Measurements from ENCODE around the gene COL26A1. TPM values are rescaled to one million over a fixed set of nuclear protein-coding genes. Genes with fewer than 3 reads are reported as not detected.

COL26A1 gene
- total RNA-seq, 2 donors from 2014 or later = 3.8 to 10.3 TPM

DNA sequence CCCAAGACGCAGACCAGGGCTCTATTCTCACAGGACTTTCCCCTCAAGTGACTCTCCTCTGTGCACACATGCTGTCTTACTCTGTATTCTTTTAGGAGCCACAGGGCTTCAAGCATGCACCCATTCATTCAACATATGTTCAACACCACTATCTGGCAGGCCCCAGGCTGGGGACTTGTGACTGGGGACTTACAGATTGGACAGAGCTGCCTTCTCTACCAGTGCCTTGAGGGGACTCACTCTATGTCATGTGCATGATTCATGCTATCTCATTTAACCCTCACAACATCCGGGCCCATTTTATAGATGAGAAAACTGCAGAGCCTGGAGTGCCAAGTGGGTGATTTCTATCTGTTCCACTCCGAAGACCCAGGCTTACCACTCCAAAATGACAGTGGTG, 232.1 kb downstream of the COL26A1 start:
- DNase-seq (ENCODE audit: low spot score) = no peak
- Histone ChIP-seq H3K27ac (no peak overlapping the region), H3K36me3 (no peaks in the 10 kb centered on the region), H3K4me1 (replicated peaks) (peaks cover 2% of the 10 kb centered on the region), H3K9me3 (no peaks in the 10 kb centered on the region), H3K4me3 (no peak overlapping the region), H3K27me3 (replicated peaks; ENCODE audit: insufficient read depth) (no peaks in the 10 kb centered on the region)
- intact Hi-C loops (cut with DNase I) = loop anchor here (10.0 kb wide), 1 partner anchor 640 kb away; no protein-coding TSS in a partner anchor
- no peak for TF ChIP-seq POLR2A (IDR thresholded peaks at IDR 0.05)
- TF ChIP-seq POLR2AphosphoS5 (IDR thresholded peaks at IDR 0.05) = no peak
- no peak for TF ChIP-seq CTCF (IDR thresholded peaks at IDR 0.05)
- WGBS = 92% methylated on average over 3 of the region's 3 CpGs

- Histone ChIP-seq H3K27me3 (replicated peaks; ENCODE audit: insufficient read depth) (no peaks in the 10 kb centered on the region), H3K4me3 (no peak overlapping the region), H3K9me3 (no peaks in the 10 kb centered on the region), H3K36me3 (no peaks in the 10 kb centered on the region), H3K27ac (no peak overlapping the region), H3K4me1 (replicated peaks) (peaks cover 2% of the 10 kb centered on the region)
- DNase-seq (ENCODE audit: low spot score) = no peak
- 100% methylated on average over 1 of the region's 1 CpG for WGBS
- TF ChIP-seq POLR2A (IDR thresholded peaks at IDR 0.05) (no peak), CTCF (IDR thresholded peaks at IDR 0.05) (no peak), POLR2AphosphoS5 (IDR thresholded peaks at IDR 0.05) (no peak)
- intact Hi-C loops (cut with DNase I) = loop anchor here (10.0 kb wide), 1 partner anchor 640 kb away; no protein-coding TSS in a partner anchor
These were observed 232.6 kb downstream of the COL26A1 start for GRCh38 chr7:101595246-101595645.

DNA sequence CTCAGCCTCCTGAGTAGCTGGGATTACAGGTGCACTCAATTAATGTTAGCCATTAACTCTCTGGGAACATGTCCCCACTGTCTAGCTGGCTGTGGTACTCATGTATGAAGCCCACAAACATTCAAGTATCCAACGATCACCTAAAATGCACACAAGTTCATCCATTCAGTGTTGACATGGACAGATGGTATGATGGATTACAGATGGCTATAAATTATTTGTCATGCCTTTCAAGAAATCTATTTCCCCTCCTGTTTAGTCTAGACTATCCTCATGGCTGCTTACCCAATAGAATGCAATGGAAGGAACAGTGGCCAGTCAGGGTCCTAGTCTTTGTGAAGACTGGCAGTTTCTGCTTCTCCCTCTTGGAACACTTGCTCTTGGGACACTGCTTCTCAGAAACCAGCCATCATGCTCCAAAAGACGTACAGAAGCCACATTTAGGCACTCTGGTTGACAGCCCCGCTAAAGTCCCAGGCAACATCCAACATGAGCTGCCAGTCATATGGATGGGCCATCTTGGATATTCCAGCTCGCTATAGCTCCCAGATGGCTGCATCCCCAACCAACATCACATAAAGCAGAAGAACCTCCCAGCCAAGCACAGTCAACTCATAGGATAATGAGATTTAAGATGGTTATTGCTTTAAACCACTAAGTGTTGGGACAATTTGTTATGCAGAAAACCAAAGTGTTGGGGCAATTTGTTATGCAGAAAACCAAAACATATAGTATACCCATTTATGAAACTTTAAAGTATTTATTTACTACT, 233.3 kb downstream of the COL26A1 start:
- Histone ChIP-seq H3K9me3 (no peaks in the 10 kb centered on the region), H3K27me3 (replicated peaks; ENCODE audit: insufficient read depth) (no peaks in the 10 kb centered on the region), H3K27ac (no peak overlapping the region), H3K4me1 (replicated peaks) (peaks cover 2% of the 10 kb centered on the region), H3K36me3 (no peaks in the 10 kb centered on the region), H3K4me3 (no peak overlapping the region)
- no peak for DNase-seq (ENCODE audit: low spot score)
- 93% methylated on average over 4 of the region's 4 CpGs for WGBS
- TF ChIP-seq CTCF (IDR thresholded peaks at IDR 0.05) (no peak), POLR2AphosphoS5 (IDR thresholded peaks at IDR 0.05) (no peak), POLR2A (IDR thresholded peaks at IDR 0.05) (no peak)
- intact Hi-C loops (cut with DNase I) = loop anchor here (10.0 kb wide), 1 partner anchor 639 kb away; no protein-coding TSS in a partner anchor

- no peak overlapping the region for H3K27ac ChIP-seq
- intact Hi-C loops (cut with DNase I) = loop anchor here (10.0 kb wide), 1 partner anchor 638 kb away; no protein-coding TSS in a partner anchor
- no peaks in the 10 kb centered on the region for H3K9me3 ChIP-seq
- H3K4me1 ChIP-seq (replicated peaks) = peaks cover 2% of the 10 kb centered on the region
- WGBS = 52% methylated on average over 1 of the region's 1 CpG
- no peak for TF ChIP-seq POLR2AphosphoS5 (IDR thresholded peaks at IDR 0.05)
- no peak for TF ChIP-seq POLR2A (IDR thresholded peaks at IDR 0.05)
- no peak for TF ChIP-seq CTCF (IDR thresholded peaks at IDR 0.05)
- no peak overlapping the region for H3K4me3 ChIP-seq
- DNase-seq (ENCODE audit: low spot score) = no peak
- H3K36me3 ChIP-seq = no peaks in the 10 kb centered on the region
- H3K27me3 ChIP-seq (replicated peaks; ENCODE audit: insufficient read depth) = no peaks in the 10 kb centered on the region
These were observed 234.2 kb downstream of the COL26A1 start for GRCh38 chr7:101596898-101597297.

DNA sequence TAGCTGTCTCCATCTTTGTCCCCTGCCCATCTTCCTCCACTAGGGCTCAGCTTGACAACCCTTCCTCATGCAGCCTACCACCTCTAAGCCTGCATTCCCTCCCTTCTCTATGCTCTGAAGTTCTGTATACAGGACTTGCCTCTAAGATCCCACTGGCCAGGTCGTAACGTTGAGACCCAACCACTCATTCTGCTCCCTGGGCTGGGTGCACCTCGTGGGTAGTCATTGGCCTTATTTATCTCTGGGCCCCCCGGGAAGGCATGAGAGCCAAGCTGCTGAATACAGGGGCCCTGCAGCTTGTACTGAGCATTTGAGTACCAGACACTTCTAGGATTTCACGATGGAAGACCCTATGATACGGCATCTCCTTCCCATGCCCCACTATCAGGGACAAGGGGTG, 235.3 kb downstream of the COL26A1 start:
- 69% methylated on average over 6 of the region's 6 CpGs for WGBS
- no peaks in the 10 kb centered on the region for H3K27me3 ChIP-seq (replicated peaks; ENCODE audit: insufficient read depth)
- intact Hi-C loops (cut with DNase I) = loop anchor here (10.0 kb wide), 1 partner anchor 637 kb away; no protein-coding TSS in a partner anchor
- H3K4me1 ChIP-seq (replicated peaks) = peaks cover 2% of the 10 kb centered on the region
- no peak for DNase-seq (ENCODE audit: low spot score)
- H3K4me3 ChIP-seq = no peak overlapping the region
- H3K9me3 ChIP-seq = no peaks in the 10 kb centered on the region
- no peak for TF ChIP-seq POLR2AphosphoS5 (IDR thresholded peaks at IDR 0.05)
- TF ChIP-seq POLR2A (IDR thresholded peaks at IDR 0.05) = no peak
- TF ChIP-seq CTCF (IDR thresholded peaks at IDR 0.05) = no peak
- no peaks in the 10 kb centered on the region for H3K36me3 ChIP-seq
- no peak overlapping the region for H3K27ac ChIP-seq
